ENCODE results near the gene ZBTB6. TPM values are rescaled to one million over a fixed set of nuclear protein-coding genes. Genes with fewer than 3 reads are reported as not detected.
"Not testable (repeated sequence)": the region's sequence is repeated elsewhere in the genome, so short reads cannot be mapped to it uniquely, and the experiment has no call there.

ZBTB6 gene
- total RNA-seq, 4 donors from 2014 or later = 5.7 to 12.3 (median 8.8) TPM

- TF ChIP-seq EP300 (IDR thresholded peaks at IDR 0.05) = no peak
- no peak for TF ChIP-seq POLR2A (IDR thresholded peaks at IDR 0.05)
- TF ChIP-seq CTCF (IDR thresholded peaks at IDR 0.05) = no peak
- H3K9me3 ChIP-seq = no peaks in the 10 kb centered on the region
- H3K4me1 ChIP-seq = peaks cover 0 to 60% (median 12%) of the 10 kb centered on the region in 4 donors
- no peak overlapping the region for H3K4me3 ChIP-seq
- no peaks in the 10 kb centered on the region for H3K27me3 ChIP-seq
- no peak overlapping the region for H3K27ac ChIP-seq
- 94 to 98% methylated on average over 1 of the region's 1 CpG for WGBS, 2 donors
- H3K36me3 ChIP-seq = peaks cover 0 to 29% (median 7%) of the 10 kb centered on the region in 3 donors
- DNase-seq (ENCODE audit: low spot score in 2 of 2) = no peak
Observed at GRCh38 chr9:122897969-122898368, 15.2 kb downstream of the ZBTB6 start.

- no peaks in the 10 kb centered on the region for H3K4me1 ChIP-seq
- 55 to 70% methylated on average over 3 of the region's 3 CpGs for WGBS, 2 donors
- no peak overlapping the region for H3K4me3 ChIP-seq
- DNase-seq (ENCODE audit: low spot score in 2 of 2) = no peak
- no peak for TF ChIP-seq EP300 (IDR thresholded peaks at IDR 0.05)
- no peak for TF ChIP-seq POLR2A (IDR thresholded peaks at IDR 0.05)
- TF ChIP-seq CTCF (IDR thresholded peaks at IDR 0.05) = no peak
- no peaks in the 10 kb centered on the region for H3K9me3 ChIP-seq
- peaks cover 0 to 87% (median 16%) of the 10 kb centered on the region in 3 donors for H3K36me3 ChIP-seq
- no peaks in the 10 kb centered on the region for H3K27me3 ChIP-seq
- H3K27ac ChIP-seq = no peak overlapping the region
Observed at GRCh38 chr9:122888480-122888879, 24.6 kb downstream of the ZBTB6 start.

DNA sequence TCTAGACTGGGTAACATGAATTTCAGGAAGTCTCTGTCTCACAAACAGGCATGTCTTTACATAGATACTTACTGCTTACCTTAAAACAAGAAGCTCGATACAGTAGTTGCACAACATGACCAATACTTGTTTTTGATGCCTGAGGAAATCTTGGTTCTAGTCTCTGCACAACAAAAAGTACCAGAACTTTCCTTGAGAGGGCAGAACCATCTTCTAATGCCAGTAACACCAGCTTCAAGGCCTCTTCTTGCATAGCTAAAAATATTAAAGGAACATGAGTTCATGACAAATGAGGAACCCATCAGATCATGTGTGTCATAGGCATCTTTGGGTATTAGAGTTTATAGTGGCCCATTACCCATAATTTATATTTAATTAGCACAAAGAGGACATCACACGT lies 30.0 kb downstream of the ZBTB6 start:
- TF ChIP-seq EP300 (IDR thresholded peaks at IDR 0.05) (no peak), POLR2A (IDR thresholded peaks at IDR 0.05) (no peak), CTCF (IDR thresholded peaks at IDR 0.05) (no peak)
- Histone ChIP-seq H3K36me3 (peaks cover 3 to 90% (median 19%) of the 10 kb centered on the region in 3 donors), H3K4me1 (no peaks in the 10 kb centered on the region), H3K27ac (no peak overlapping the region), H3K4me3 (no peak overlapping the region), H3K27me3 (no peaks in the 10 kb centered on the region), H3K9me3 (no peaks in the 10 kb centered on the region)
- no peak for DNase-seq (ENCODE audit: low spot score in 2 of 2)
- 84 to 94% methylated on average over 2 of the region's 2 CpGs for WGBS, 2 donors

- H3K9me3 ChIP-seq = no peaks in the 10 kb centered on the region
- H3K27me3 ChIP-seq = no peaks in the 10 kb centered on the region
- no peak for DNase-seq (ENCODE audit: low spot score in 2 of 2)
- TF ChIP-seq POLR2A (IDR thresholded peaks at IDR 0.05) (no peak), CTCF (IDR thresholded peaks at IDR 0.05) (no peak)
- WGBS, 2 donors = 68 to 76% methylated on average over 2 of the region's 2 CpGs
- no peak overlapping the region for H3K4me3 ChIP-seq
- H3K36me3 ChIP-seq = peaks cover 3 to 98% (median 19%) of the 10 kb centered on the region in 3 donors
- no peaks in the 10 kb centered on the region for H3K4me1 ChIP-seq
- no peak overlapping the region for H3K27ac ChIP-seq
Observed at GRCh38 chr9:122879443-122879842, 33.7 kb downstream of the ZBTB6 start.

DNA sequence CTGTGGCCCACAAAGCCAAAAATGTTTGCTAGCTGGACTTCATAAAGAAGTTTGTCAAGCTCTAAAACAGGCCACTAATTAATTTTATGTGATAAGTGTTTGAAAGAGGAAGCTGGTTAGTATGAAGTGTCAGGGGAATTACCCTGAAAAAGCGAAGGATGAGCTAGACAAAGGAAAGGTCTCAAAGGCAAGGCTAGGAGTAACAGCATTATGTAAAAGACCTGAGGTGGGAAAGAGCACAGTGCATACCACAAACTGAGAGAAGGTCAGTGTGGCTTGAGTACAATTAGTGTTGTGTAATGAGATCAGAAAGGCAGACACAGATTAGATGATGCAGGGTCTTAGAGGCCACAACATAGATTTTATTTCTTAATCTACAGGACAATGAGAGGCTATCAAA lies 37.6 kb downstream of the ZBTB6 start:
- H3K4me3 ChIP-seq = no peak overlapping the region
- TF ChIP-seq POLR2A (IDR thresholded peaks at IDR 0.05) (no peak), CTCF (IDR thresholded peaks at IDR 0.05) (no peak), EP300 (IDR thresholded peaks at IDR 0.05) (no peak)
- peaks cover 3 to 98% (median 16%) of the 10 kb centered on the region in 3 donors for H3K36me3 ChIP-seq
- no peak for DNase-seq (ENCODE audit: low spot score in 2 of 2)
- 83% methylated on average over 1 of the region's 1 CpG for WGBS, 2 donors
- no peak overlapping the region for H3K27ac ChIP-seq
- no peaks in the 10 kb centered on the region for H3K4me1 ChIP-seq
- H3K9me3 ChIP-seq = no peaks in the 10 kb centered on the region
- H3K27me3 ChIP-seq = no peaks in the 10 kb centered on the region

DNA sequence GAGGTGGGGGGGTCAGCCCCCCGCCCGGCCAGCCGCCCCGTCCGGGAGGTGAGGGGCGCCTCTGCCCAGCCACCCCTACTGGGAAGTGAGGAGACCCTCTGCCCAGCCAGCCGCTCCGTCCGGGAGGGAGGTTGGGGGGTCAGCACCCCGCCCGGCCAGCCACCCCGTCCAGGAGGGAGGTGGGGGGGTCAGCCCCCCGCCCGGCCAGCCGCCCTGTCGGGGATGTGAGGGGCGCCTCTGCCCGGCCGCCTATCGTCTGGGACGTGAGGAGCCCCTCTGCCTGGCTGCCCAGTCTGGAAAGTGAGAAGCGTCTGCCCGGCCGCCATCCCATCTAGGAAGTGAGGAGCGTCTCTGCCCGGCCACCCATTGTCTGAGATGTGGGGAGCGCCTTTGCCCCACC lies 45.8 kb downstream of the ZBTB6 start:
- no CpG with 5 or more reads among the region's 27 CpGs for WGBS, 2 donors

More for the DNA sequence above, 45.8 kb downstream of the ZBTB6 start:
- H3K27me3 ChIP-seq; H3K27ac ChIP-seq; DNase-seq (ENCODE audit: low spot score in 2 of 2); H3K4me3 ChIP-seq; H3K9me3 ChIP-seq; H3K4me1 ChIP-seq: not testable (repeated sequence)
- peaks cover 0 to 48% (median 0%) of the 10 kb centered on the region in 3 donors for H3K36me3 ChIP-seq
